Measurements from ENCODE around the gene SAMHD1.

The SAMHD1 gene

DNA sequence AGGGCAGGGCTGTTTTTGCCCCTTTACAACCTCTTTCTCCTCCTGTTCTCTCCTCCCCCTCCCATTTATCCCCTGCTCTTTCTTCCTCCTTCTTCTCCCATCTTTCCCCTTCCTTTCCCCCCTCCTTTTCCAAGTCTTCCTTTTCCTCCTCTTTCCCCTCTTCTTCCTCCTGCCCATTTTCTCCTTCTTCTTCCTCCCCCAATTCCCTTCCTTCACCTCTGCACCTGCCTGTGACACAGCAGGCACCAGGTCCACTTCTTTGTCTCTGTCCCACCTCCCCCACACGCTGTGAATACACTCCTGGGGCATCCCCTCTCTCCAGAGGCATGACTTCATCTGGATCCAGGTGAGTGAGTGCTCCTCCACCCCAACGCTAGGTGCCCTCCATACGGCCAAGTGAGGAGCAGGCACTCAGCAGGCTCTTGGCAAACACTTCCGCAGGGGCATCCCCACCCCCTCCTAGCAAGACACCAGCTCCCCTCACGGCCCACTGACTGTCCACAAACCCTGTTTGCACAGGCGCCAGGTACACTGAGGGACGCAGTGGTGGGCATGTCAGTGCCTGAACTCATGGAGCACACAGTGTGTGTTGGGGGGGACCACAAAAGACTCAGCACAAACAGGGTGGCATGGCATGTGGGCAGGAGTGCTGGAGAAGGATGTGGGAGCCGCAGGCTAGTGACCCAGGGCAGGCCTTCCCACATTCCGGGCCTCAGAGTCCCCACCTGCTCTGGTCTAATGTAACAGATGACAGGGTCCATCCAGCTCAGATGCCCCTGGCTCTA is 86.2 kb downstream of the SAMHD1 start:
- TF ChIP-seq, protein P1, sequence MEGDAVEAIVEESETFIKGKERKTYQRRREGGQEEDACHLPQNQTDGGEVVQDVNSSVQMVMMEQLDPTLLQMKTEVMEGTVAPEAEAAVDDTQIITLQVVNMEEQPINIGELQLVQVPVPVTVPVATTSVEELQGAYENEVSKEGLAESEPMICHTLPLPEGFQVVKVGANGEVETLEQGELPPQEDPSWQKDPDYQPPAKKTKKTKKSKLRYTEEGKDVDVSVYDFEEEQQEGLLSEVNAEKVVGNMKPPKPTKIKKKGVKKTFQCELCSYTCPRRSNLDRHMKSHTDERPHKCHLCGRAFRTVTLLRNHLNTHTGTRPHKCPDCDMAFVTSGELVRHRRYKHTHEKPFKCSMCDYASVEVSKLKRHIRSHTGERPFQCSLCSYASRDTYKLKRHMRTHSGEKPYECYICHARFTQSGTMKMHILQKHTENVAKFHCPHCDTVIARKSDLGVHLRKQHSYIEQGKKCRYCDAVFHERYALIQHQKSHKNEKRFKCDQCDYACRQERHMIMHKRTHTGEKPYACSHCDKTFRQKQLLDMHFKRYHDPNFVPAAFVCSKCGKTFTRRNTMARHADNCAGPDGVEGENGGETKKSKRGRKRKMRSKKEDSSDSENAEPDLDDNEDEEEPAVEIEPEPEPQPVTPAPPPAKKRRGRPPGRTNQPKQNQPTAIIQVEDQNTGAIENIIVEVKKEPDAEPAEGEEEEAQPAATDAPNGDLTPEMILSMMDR (conservative IDR thresholded peaks at IDR 0.05), result no peak
- no peak overlapping the region for H3K27ac ChIP-seq

DNA sequence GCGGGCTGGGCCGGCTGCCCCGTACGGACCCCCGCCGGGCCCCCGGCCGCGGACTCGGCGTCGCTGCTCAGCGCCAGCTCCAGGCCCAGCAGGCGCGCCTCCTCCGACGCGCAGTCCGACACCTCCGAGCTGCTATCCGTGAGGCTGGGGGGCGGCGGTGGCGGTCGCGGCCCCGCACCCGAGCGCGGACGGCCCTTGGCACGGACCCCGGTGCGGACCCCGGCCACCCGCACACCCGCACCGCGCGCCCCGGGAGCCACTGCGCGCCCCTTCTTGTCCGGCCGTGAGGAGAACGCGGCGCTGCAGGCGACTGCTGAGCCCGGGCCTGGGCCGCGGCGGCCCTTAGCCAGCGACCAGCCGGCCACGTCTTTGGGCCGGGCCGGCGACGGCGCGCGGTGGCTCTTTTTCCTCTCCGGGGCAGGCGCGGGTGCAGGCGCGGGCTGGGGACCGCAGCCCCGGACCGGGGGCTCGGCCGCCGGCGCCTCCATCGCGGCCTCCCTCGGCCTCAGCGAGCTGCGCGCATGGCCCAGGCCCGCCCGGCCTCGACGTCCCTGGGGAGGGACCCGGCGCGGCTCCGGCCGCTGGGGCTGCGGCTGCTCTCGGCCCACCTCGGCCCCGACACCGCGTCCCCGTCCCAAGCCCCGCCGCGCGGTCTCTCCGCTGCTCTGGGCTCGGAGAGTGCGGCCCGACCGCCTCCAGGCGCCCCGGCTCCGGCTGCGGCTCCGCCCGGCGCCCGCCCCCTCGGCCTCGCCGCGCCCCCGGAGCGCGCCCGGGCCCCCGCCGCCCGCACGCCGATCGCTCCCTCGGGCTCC is 88.4 kb downstream of the SAMHD1 start:
- H3K27ac ChIP-seq, result peak overlapping the region; percentile 97
- TF ChIP-seq, protein P1 (conservative IDR thresholded peaks at IDR 0.05), result no peak

DNA sequence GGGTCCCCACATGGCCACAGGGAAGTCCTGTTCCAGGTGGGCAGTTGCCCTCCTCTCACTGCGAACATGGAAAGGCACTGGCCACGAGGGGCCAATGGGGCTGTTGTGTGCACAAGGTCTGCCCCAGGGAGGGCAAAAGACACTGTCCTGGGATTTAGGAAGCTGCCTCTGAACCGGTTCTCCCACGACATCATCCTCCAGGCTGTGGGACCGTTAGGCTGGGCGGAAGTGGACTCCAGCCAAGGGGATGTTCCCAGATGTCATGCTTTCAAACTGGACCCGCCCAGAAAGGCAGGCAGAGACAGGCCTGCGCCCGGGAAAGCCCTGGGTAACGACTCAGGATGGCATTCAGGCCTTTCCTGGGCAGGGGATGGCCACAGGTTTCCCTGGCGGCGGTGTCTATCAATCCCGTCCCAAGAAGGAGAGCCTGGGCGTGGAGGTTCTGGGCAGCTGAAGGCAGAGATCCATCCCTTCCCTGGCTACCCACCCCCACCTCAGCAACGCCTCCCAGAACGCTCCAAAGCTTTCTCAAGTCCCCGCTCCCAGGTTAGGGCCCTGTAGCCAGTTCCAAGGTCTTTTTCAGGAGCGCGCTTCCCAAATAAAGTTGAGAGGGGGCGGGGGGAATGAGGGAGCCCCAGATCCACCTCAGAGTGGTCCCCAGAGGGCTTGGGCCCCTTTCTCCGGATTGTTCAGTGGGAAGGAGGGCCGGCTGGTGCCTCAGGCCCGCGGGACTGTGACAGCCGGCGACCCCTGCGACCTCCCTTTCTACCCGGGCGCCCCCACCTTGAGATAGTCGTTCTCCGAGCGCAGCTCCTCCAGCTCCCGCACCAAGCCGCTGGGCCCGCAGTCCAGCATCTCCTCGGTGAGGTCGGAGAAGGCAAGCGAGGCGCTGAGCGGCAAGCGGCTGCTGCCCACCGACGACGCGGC is 89.4 kb downstream of the SAMHD1 start:
- peak overlapping the region; percentile 97 for H3K27ac ChIP-seq
- TF ChIP-seq, protein P1 (conservative IDR thresholded peaks at IDR 0.05), result no peak

DNA sequence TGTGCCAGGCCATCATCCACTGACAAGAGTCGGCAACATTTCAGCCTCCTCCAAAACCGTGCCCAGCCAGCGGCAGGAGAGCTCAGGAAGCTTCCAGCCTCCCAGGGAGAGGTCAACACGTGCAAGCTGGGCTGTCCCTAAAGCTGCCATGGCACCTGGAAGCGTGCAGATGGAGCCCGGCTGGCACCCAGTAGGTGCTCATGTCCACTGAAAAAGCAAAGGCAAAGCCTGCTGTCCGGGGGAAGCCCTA is 90.0 kb downstream of the SAMHD1 start:
- H3K27ac ChIP-seq, result peak overlapping the region; percentile 97
- TF ChIP-seq, protein P1 (conservative IDR thresholded peaks at IDR 0.05), result no peak

DNA sequence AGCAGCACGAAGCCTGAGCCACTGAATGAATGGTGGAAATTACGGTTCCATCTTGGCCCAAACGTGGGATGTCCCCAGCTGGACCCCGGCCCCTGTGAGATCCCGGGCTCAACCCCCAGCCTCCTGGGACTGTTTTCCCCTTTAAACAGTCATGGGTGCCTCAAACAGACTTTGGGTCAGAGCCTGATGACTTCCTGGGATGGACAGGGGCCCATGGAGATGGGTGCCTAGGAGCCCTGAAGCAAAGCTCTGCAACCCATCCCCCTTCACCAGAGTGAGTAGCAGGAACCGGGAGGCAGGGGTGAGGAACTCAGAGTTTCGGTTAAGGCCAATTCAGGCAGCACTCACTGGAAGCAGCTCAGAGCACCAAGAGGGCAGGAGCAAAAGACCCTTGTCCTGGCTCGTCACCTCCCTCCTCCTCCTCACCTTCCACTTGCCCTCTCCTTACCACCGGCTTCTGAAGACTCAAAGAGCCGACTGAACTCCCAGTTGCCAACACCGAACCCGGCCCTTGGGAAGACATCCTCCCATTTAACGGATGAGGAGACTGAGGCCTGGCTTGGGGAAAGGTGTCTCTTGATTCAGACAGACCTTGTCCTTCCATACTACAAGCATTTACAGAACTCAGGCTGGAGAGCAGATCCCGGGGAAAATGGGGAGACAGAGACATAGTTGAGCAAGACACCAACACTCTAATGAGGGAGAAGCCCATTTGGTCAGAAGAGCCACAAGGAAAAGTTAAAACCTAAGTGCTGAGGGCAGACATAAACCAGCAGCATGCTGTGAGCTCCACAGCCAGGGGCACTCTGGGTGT is 90.5 kb downstream of the SAMHD1 start:
- TF ChIP-seq, protein P1 (conservative IDR thresholded peaks at IDR 0.05), result no peak
- H3K27ac ChIP-seq, result peak overlapping the region; percentile 97

DNA sequence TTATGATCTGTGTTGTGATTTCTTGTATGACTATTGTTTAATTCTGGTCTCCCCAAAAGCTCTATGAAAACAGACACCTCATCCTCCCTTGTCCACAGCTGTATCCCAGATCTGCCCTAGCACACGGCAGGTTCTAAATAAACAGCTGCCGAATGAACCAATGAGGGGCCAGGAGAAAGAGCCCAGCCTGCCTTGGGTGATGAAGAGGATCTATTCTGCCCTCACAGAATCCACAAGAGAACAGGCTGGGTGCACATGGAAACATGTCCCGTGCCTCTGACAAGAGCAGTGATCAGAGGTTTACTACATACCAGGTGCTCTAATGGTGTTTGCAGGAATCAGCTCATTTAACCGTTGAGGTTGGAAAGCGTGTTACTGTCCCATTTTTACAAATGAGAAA is 91.2 kb downstream of the SAMHD1 start:
- TF ChIP-seq, protein P1 (conservative IDR thresholded peaks at IDR 0.05), result no peak
- peak overlapping the region; percentile 97; the same call in 1 of the 2 replicates for H3K27ac ChIP-seq
